GM11168 (cell line): ENCODE results near the gene RPL7A.
"Not testable (repeated sequence)": the region's sequence is repeated elsewhere in the genome, so short reads cannot be mapped to it uniquely, and the experiment has no call there.

Experiments used
- in situ Hi-C: fragments of 300-500 bp; cut with MboI; formaldehyde crosslinking; loops from one replicate; pipeline ENCODE4 v1.12.0; 2022; ENCODE audit warnings: low sequenced_read_pairs; ENCODE audit not compliant: unreplicated experiment

Gene RPL7A

DNA sequence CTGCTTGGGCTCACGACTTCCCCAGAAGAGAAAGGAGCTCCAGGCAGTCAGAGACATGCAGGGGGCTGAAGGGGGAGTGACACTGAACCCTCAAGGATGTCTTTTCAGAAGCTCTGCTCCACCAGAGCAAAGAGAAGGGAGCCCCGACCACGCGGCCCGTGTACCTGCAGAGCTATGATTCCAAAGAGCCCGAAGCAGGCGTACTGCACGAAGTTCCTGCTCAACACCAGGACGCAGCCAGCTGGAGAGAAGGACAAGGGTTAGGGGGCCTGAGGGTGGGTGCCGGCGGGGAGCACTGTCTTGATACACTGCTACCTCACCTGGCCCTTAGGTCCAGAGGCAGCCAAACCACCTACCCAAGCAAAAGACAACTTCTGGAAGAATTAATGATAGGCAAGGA lies 18.4 kb downstream of the RPL7A start:
- in situ Hi-C loops, result no loop called here

DNA sequence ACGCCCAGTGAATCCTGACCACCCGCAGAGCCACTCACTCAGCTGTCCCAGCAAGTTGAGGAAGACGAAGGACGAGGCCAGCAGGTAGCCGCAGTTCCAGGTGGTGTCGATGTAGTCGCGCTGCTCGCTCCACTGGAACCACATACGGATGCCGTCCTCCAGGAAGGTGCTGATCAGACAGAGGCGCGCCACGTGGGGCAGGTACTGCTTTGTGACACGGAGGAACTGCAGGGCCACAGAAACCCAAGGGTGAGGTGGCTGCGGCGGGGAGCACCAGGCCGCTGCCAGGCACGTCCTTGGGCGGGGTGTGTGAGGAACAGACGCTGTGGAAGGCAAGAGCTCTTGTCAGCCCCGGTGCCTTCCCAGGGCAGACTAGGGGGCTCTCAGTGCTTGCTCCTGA lies 19.2 kb downstream of the RPL7A start:
- in situ Hi-C loops, result no loop called here

DNA sequence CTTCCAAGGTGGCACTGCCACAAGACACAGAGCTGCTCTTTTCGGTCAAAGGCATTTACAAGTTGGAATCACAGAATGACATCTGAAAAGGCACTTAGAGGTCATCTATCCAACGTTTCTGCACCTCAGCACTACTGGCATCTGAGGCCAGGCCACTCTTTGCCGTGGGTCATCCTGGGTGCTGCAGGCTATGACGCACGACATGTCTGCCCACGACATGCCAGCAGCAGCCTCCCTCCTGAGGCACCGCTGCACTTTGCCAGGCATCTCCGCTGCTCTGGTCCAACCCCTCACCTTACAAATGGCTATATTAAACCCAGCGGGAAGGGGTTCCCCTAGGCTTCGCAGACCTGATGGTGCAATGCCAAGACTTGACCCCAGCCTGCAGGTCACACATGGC lies 19.8 kb downstream of the RPL7A start:
- in situ Hi-C loops, result no loop called here

DNA sequence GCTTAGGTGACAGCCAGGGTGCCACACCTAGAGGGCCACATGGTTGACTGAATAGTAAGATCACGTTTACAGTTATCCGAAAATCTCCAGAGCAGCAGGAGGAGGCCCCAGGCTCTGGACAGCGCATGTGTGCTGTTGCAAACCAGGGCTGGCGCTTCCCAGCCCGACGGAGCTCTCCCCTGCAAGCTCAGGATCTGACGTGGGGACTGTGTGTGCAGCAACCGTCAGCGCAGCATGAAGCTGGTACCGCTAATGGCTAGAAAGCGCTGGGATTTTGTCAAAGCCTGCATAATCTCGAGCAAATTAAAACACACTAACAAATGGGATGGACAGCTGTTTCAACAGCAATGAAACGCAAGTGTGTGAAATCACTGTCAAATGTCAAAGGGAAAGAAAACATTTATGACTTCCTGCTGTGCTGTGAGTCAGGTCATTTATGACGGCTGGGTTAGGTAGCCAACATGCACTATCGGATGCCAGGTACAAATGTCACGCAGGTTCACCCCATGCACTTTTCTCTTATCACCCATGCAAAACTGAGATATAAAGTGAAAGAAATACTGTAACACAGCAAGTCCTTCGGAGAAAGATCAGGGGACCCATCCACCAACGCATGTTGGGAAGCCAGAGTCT lies 20.3 kb downstream of the RPL7A start:
- in situ Hi-C loops, result no loop called here

DNA sequence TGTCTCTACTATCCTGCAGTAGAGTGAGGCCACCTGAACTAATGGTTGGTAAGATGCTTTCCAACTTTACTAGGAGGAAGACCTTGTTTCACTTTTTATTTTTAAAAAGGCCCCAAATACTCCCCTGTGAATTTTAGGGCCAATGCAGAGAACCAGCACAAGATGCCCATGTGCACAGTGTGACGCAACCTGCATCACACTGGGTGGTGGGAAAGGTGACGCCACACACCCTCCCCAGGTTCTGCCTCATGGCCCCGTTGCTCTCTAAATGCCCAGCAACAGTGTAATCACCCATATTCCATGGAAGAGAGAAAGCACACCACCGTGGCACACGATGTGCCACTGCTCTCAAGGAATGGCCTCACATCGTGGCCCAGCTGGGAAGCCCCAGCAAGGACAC lies 21.4 kb downstream of the RPL7A start:
- in situ Hi-C loops, result no loop called here

DNA sequence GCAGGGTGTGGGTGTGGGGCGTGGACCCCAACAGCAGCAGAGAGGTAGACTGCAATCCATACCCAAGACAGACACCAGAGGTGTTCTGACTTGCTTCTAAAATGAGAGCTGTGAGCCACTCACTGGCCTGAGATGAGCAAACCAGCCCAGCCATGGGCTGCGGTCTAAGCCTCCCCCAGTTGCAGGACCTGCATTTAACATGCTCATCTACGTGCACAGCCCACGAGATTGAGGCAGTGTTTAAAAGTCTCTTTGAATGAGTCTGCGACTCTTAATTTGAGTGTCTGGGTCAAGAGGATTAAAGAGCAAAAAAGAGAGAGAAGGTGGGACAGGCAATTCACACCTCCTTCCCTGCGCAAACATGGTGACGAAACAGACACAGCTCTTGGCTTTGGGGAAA lies 21.9 kb downstream of the RPL7A start:
- in situ Hi-C loops, result no loop called here

DNA sequence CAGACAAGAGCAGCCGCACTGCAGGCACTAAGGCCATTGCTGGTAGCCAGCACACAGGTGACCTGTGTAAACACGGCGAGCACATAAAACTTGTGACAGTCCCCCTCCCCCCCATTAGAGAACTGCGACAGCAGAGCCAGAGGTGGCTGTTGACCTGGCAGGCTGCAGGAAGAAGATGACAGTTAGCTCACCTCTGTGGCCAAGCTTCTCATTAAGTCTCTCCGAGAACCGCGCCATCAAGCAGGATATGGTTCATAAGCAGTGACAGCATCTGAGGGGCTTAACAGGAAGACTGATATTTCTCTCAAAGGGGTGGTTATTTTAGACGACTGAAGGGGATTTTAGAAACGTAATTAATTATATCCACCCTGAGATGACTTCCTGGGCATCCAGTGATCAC lies 22.7 kb downstream of the RPL7A start:
- in situ Hi-C loops, result no loop called here

DNA sequence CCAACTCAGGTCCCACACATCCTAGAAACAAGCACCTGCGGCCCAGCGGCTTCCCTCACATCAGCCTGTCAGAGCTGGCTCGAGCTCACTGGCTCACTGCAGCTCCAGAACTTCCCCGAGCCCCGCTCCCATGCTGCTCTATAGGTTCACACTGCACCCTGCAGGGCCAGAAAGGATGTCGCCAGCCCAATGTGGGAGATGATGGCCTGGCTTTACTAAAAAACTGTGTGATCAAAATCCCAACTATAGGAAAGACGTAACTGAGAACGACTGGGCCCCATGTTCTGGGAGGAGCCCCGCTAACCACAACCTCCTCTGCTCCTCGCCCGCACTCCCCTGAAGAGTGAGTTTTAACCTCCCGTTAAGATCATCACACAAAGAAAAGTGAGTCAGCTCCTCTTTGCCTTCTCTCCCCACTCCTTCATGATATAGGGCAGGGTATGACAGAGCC lies 23.3 kb downstream of the RPL7A start:
- in situ Hi-C loops, result no loop called here

DNA sequence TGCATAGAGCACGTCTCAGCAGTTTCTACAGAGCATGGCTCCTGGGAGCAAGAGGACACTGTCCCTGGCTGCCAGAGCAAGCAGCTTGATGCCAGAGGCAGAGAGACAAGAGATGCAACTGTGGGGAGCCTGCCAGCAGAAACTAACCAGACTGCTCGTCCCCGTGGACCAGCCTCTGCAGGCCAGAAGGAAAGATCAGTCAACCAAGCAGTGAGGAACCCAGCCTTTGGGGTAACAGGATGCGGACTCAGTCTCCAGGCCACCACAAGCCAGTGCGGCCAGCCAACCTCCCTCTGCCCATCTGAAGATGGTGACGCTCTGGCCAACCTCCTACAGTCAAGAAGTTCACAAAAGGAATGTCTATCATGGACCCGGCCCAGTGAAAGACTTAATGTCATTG lies 24.1 kb downstream of the RPL7A start:
- in situ Hi-C loops, result no loop called here

DNA sequence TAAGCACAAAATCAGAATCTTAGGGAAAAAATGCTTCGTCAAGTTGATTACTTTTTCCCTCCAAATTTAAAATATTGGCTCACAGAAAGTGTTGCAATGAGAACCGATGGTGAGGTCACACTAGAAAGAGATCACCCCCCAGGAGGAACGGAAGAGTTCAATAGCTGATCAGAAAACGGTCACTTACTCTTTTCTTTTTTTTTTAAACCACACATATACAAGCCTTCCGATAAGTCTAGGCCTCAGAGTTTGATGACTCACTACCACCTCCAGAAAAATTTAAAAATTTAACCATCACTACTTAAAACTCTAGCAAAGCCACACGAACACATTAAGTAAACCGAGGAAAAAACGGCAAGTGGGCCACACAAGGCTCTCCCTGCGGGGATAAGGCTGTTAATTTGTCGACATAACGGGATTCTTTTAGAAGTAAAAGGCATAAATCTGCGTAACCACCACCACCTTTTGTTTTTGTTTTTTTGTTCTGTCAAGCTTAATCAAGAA lies 26.6 kb downstream of the RPL7A start:
- in situ Hi-C loops, result no loop called here

DNA sequence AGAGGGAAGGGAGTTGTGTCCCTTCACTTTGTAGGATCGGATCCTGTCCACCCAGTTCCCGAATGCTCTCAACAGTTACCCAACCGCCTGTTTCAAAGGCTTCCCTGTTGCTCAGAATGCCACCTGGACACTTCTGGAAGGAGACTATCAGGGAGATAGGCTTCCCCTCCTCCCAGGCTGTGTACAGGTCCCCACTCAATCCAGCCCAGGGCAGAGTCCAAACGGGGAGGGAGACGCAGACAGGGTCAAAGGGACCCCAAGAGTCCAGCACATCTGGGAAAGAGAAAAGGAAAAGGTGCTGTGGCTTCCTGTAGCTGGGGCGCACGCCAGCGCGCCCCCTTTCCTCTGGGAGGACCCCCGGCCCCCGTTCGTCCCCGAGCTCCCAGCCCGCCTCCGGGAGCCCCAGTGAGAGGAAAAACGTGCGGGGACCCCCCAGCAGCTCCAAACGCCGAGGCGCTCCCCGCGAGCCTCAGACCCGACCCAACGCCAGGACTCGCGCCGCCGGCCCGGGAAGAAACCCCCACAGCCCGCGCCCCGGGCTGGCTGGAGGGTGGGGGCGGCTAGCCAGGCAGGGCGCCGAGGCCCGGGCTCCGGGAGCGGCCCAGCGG lies 27.2 kb downstream of the RPL7A start:
- in situ Hi-C loops, result no loop called here

DNA sequence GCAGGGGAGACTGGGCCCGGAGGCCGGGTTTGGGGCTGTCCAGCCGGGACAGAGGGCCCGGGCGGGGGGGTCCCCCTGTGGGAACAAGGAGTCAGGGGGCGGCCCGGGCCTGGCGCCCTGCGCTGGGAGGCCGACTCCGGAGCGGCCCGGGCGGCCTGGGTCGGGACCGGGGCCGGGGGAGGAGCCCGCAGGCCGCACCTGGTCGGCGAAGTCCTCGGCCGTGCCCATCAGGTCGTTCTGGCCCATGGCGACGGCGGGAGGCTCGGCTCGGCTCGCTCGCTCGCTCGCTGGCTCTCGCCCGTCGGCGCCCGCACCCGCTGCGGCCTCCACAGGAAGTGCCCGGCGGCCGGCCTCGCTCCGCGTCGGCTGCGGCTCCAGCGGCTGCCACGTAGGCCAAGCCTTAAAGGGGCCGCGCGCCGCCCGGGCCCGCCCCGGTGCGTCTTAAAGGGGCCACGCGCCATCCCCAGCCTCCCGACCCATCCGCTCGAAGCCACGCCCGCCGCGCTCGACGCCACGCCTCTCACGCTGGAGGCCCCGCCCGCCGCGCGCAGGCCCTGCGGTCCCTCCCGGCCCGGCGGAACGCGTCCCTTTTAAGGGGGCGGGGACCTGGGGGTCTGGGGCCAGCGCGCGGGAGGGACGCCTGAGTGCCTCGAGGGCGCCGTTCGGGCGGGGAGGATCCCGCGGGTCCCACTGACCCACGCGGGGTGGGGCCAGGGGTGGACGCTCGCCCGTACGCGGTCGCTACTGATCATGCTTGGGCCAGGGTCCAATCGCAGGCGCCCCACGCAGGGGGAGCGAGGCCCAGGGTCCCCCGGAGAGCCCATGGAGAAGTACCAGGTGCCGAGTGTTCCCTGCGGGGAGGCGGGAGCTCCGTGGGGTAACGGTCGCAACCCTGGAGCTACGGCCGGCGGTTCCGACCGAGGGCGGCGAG lies 28.0 kb downstream of the RPL7A start, which contains the start of the genes STKLD1 and SURF4:
TSS of gene STKLD1 (plus strand) at position 643 of the 931 bp plus-strand sequence. CDS start at position 751, 108 bp downstream.
TSS of gene SURF4 (minus strand) at position 337 of the 931 bp plus-strand sequence. CDS start at position 246, 91 bp downstream.
- in situ Hi-C loops, result no loop called here

DNA sequence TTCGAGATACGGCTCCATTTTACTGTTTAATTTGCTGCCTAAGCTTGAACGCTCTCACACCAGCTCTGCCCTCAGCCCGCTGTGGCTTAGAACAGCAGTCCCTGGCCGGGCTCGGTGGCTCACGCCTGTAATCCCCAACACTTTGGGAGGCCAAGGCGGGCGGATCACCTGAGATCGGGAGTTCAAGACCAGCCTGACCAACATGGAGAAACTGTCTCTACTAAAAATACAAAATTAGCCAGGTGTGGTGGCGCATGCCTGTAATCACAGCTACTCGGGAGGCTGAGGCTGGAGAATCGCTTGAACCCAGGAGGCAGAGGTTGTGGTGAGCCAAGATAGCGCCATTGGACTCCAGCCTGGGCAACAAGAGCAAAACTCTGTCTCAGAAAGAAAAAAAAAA lies 29.3 kb downstream of the RPL7A start:
- in situ Hi-C loops, result not testable (repeated sequence)

DNA sequence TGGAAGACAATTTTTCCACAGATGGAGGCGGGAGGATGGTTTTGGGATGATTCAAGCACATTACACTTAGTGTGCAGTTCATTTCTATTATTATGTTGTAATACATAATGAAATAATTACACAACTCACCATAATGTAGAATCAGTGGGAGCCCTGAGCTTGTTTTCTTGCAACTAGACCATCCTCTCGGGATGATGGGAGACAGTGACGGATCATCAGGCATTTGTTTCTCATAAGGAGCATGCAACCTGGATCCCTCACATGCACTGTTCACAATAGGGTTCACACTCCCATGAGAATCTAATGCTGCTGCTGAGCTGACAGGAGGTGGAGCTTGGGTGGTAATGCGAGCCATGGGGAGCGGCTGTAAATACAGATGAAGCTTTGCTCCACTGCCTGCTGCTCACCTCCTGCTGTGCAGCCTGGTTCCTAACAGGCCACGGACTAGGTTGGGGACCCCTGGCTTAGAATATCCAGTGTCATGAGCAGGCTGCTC lies 29.8 kb downstream of the RPL7A start:
- in situ Hi-C loops, result no loop called here

DNA sequence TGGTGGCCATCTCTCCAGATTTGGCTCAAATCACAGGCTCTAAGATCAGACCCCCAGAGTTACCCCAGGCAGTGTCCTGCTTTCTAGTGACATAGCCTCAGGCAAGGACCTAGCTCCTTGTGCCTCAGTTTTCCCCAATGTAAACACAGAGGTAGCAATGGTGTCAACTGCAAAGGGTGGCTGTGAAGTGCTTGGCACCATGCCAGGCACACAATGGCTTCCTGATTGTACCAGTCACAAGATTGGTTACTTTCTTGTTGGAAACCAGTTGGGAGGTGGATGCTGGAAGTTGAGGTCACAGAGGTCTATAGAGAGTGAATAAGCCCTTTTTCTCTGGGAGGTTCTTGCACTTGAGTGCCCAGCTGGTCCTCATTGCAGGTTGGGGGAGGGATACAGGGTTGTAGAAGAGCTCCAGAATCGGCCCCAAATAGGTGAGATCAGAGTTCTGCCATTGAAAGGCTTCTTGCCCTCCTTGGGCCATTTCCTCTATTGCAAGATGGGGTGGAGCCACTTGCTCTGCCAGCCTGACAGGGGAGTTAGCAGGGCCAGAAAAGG lies 30.5 kb downstream of the RPL7A start:
- in situ Hi-C loops, result no loop called here

DNA sequence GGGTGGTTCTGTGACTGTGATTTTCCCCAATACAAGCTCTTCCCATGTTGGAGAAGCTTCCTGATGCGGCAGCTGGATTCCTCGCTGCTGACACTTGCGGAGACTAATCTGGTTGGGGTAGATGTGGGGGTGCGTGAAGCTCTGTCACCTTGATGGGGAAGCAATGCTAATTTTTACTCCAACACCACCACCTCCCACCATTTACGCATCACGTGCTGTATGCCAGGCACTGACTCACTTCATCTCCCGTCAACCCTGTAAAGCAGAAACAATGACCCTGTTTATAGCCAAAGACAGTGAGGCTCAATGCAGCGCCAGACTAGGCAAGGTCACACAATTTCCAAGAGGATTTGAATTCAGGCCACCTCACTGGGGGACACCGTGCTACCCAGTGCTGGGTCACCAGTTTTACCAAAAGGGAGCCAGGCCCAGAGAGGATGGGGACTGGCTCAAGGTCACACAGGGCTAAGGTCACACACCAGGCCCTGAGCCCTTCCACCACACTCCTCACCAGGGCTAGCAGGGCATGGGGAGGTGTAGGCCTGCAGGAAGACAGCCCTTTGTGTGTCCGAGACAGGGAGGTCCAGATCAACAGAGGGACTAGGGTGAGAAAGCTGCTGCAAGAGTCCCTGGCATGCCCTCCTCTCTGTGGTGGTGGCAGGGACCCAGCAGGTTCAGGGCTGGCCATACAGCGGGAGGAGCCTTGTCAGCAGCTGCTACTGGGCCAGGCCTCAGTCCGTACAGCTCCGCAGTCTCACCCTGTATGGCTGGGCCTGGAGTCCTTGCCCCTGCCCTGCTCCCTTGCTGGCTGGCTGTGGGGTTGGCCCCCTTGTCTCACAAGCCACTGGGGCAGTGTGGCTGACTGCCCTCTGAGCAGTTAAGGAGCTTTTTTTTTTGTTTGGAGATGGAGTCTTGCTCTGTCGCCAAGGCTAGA lies 31.4 kb downstream of the RPL7A start:
- in situ Hi-C loops, result no loop called here

DNA sequence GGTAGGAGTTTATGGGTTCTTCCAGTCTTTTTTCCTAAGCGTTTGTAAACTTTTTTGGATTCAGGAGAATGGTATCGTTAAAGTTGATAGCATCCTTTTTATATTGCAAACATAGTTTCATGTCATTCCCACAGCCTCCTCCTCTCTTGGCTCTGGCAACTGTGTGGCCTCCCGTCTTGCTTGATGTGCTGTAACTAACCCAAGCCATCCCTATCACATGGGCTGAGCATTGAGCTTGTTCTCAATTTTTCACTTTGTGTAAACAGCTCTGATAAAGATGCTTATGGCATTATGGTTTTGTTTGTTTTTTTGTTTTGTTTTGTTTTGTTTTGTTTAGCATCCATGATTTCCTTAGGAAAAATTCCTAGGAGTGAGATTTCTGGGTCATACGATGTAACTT lies 32.7 kb downstream of the RPL7A start:
- in situ Hi-C loops, result no loop called here

DNA sequence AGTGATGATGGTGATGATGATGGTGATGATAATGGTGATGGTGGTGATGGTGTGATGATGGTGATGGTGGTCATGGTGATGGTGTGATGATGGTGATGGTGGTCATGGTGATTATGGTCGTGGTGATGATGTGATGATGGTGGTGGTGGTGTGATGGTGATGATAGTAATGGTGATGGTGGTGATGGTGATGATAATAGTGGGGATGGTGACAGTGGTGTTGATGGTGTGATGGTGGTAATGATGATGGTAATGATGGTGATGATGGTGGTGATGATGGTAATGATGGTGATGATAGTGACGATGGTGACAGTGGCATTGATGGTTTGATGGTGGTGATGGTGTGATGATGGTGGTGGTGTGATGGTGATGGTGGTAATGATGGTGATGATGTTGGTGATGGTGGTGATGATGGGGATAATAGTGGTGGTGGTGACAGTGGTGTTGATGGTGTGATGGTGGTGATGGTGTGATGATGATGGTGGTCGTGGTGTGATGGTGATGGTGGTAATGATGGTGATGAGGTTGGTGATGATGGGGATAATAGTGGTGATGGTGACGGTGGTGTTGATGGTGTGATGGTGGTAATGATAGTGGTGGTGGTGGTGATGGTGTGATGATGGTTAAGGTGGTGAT lies 34.6 kb downstream of the RPL7A start:
- in situ Hi-C loops, result no loop called here

DNA sequence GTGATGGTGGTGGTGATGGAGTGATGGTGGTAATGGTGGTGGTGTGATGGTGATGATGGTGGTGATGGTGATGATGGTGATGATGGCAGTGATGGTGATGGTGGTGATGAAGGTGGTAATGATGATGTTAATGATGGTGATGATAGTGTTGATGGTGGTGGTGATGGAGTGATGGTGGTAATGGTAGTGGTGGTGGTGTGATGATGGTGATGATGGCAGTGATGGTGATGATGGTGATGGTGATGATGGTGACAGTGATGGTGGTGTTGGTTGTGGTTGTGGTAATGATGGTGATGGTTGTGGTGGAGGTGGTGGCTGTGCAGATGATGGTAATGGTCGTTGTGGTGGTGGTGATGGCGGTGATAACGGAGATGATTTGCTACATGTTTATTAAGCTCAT lies 35.4 kb downstream of the RPL7A start:
- in situ Hi-C loops, result no loop called here
